K562 (cell line): ENCODE results near the gene SLC30A9. TPM values are rescaled to one million over a fixed set of nuclear protein-coding genes. Genes with fewer than 3 reads are reported as not detected.

Source experiments
- ATAC-seq: fragments of 200-7000 bp; cut with Tn5 transposase; 3 replicates; pipeline ENCODE4 v1.9.1; 2020; ENCODE audit warnings: moderate library complexity
- BruUV-seq: library from RNA; stranded (reverse); fragments of 400-500 nt; replicated peaks from 2 replicates; lab custom pipeline; 2021; lab: Mats Ljungman, UMichigan
- CTCF ChIA-PET: fragments of 300-600 bp; formaldehyde crosslinking; extraction: SDS; loops from one replicate; lab custom pipeline; 2021; ENCODE audit warnings: low intra/inter-chr PET ratio; lab: Yijun Ruan, JAX
- POLR2A ChIA-PET: fragments of 300-600, 350-650 bp; sonication (Branson Sonifier 250); formaldehyde crosslinking; extraction: SDS; loops from one replicate; lab custom pipeline; 2021; ENCODE audit warnings: antibody characterized with exemption, inconsistent platforms; lab: Yijun Ruan, JAX
- DNase-seq, 4 experiments: peaks; one replicate each; pipeline versions ENCODE4 v3.0.0 to v3.0.0-alpha.2; 2011 to 2018; ENCODE audit warnings: low spot score in 3 of 4, mixed read lengths in 3 of 4; ENCODE audit errors: extremely low read depth in 1 of 4
- FAIRE-seq: peaks from 2 replicates; lab custom pipeline; 2011; peaks lifted over from hg19 to GRCh38; lab: Jason Lieb, UNC
- H2AFZ ChIP-seq: 2 replicates; pipeline ENCODE4 v1.6.0; 2011; ENCODE audit warnings: low read depth, low read length, control low read depth, inconsistent platforms
- H3K27ac ChIP-seq: fragments of 200-600 bp; 3 replicates; pipeline ENCODE4 v1.8.0; 2011; ENCODE audit warnings: low read depth, mild to moderate bottlenecking, control low read depth, inconsistent platforms, low read length, moderate library complexity, mixed read lengths; ENCODE audit errors: extremely low read depth
- H3K27me3 ChIP-seq, 2 experiments: fragments of 300-600 bp in 1 of 2; 2 replicates in 1 of 2; 3 replicates in 1 of 2; pipeline versions ENCODE4 v1.6.0 to v1.8.0; 2011; ENCODE audit warnings: inconsistent platforms in 2 of 2, low read length in 2 of 2, mild to moderate bottlenecking in 1 of 2, mixed read lengths in 1 of 2, moderate library complexity in 1 of 2; ENCODE audit not compliant: control insufficient read depth in 2 of 2, insufficient read depth in 2 of 2
- H3K36me3 ChIP-seq: fragments of 300-600 bp; 3 replicates; pipeline ENCODE4 v1.8.0; 2011; ENCODE audit warnings: mild to moderate bottlenecking, low read length, inconsistent platforms; ENCODE audit not compliant: control insufficient read depth, insufficient read depth
- H3K4me1 ChIP-seq, 2 experiments: fragments of 200-600 bp in 1 of 2; replicated peaks in 1 of 2; 2 replicates in 1 of 2; 3 replicates in 1 of 2; pipeline versions ENCODE4 v1.5.1 to v1.8.0; 2011; ENCODE audit warnings: inconsistent platforms in 2 of 2, low read length in 2 of 2, mild to moderate bottlenecking in 1 of 2, mixed read lengths in 1 of 2, moderate library complexity in 1 of 2; ENCODE audit not compliant: control insufficient read depth in 2 of 2, insufficient read depth in 2 of 2
- H3K4me2 ChIP-seq: 2 replicates; pipeline ENCODE4 v1.6.1; 2011; ENCODE audit warnings: low read length, control low read depth, inconsistent platforms, mixed read lengths; ENCODE audit not compliant: insufficient read depth
- H3K4me3 ChIP-seq: fragments of 200-600 bp; sonication (generic), shearing (Covaris generic); 2 replicates; pipeline ENCODE4 v1.5.1; 2016; ENCODE audit warnings: control low read depth, inconsistent platforms
- H3K79me2 ChIP-seq: fragments of 200-600 bp; 3 replicates; pipeline ENCODE4 v1.8.0; 2011; ENCODE audit warnings: low read length, inconsistent platforms; ENCODE audit not compliant: control insufficient read depth, insufficient read depth
- H3K9ac ChIP-seq, 2 experiments: 2 replicates each; pipeline versions ENCODE4 v1.6.0 to v1.6.1; 2011; ENCODE audit warnings: low read depth in 2 of 2, low read length in 2 of 2, control low read depth in 1 of 2, inconsistent platforms in 1 of 2, mild to moderate bottlenecking in 1 of 2, mixed read lengths in 1 of 2; ENCODE audit not compliant: insufficient read depth in 1 of 2
- H3K9me1 ChIP-seq: one replicate; pipeline ENCODE4 v1.6.0; 2011; ENCODE audit warnings: inconsistent platforms, mild to moderate bottlenecking, low read length, moderate library complexity; ENCODE audit not compliant: control insufficient read depth, insufficient read depth
- H3K9me3 ChIP-seq: replicated peaks from 2 replicates; pipeline ENCODE4 v1.5.1; 2011; ENCODE audit warnings: low read depth, low read length, inconsistent platforms; ENCODE audit not compliant: control insufficient read depth, insufficient read depth
- H4K20me1 ChIP-seq: replicated peaks from 2 replicates; pipeline ENCODE4 v1.6.1; 2011; ENCODE audit warnings: low read length, inconsistent platforms, mixed read lengths; ENCODE audit not compliant: control insufficient read depth, insufficient read depth
- ATF7 ChIP-seq: fragments of 450-650 bp; IDR thresholded peaks from 2 replicates; pipeline ENCODE4 v1.7.1; 2014; ENCODE audit warnings: mild to moderate bottlenecking, moderate library complexity
- CC2D1A ChIP-seq: fragments of 450-650 bp; IDR thresholded peaks from 2 replicates; pipeline ENCODE4 v1.6.1; 2017; ENCODE audit warnings: mild to moderate bottlenecking
- DPF2 ChIP-seq: fragments of 450-650 bp; IDR thresholded peaks from 2 replicates; pipeline ENCODE4 v1.6.1; 2016
- HDAC1 ChIP-seq, 2 experiments: fragments of 450-650 bp; IDR thresholded peaks; 2 replicates each; pipeline ENCODE4 v1.6.1; 2016 to 2017; ENCODE audit warnings: inconsistent platforms in 1 of 2, mild to moderate bottlenecking in 1 of 2, moderate library complexity in 1 of 2
- HSF4 ChIP-seq: fragments of 250-450 bp; sonication (Bioruptor Pico); IDR thresholded peaks from 2 replicates; pipeline ENCODE4 v2.1.2; 2022; ENCODE audit warnings: mild to moderate bottlenecking, moderate library complexity, borderline replicate concordance
- NR2F6 ChIP-seq: fragments of 450-650 bp; formaldehyde crosslinking; IDR thresholded peaks from 2 replicates; pipeline ENCODE4 v1.4.0; 2020; ENCODE audit warnings: mild to moderate bottlenecking
- RBM34 ChIP-seq: fragments of 200-400 bp; formaldehyde crosslinking; IDR thresholded peaks from 2 replicates; pipeline ENCODE4 v1.6.1; 2018; ENCODE audit warnings: low read length, borderline replicate concordance; ENCODE audit not compliant: insufficient read depth
- SRSF1 ChIP-seq: fragments of 200-400 bp; formaldehyde crosslinking; IDR thresholded peaks from 2 replicates; pipeline ENCODE4 v1.6.1; 2017; ENCODE audit warnings: mild to moderate bottlenecking, low read depth, low read length, moderate library complexity
- SRSF3 ChIP-seq: fragments of 200-400 bp; formaldehyde crosslinking; IDR thresholded peaks from 2 replicates; pipeline ENCODE4 v1.6.1; 2016; ENCODE audit warnings: mild to moderate bottlenecking, low read length, moderate library complexity; ENCODE audit not compliant: insufficient read depth
- TGIF2 ChIP-seq: sonication (generic); formaldehyde crosslinking; IDR thresholded peaks from 2 replicates; pipeline ENCODE4 v1.8.1; 2022; ENCODE audit warnings: mild to moderate bottlenecking, missing genetic modification reagents, moderate library complexity
- THAP12 ChIP-seq: fragments of 250-450 bp; sonication (Bioruptor Pico); IDR thresholded peaks from 2 replicates; pipeline ENCODE4 v1.9.0; 2021; ENCODE audit warnings: mild to moderate bottlenecking, inconsistent platforms
- YY1 ChIP-seq, 3 experiments: IDR thresholded peaks; 2 replicates each; pipeline ENCODE4 v1.6.1; 2011; ENCODE audit warnings: low read length in 2 of 3, mild to moderate bottlenecking in 2 of 3, moderate library complexity in 2 of 3, borderline replicate concordance in 1 of 3, control low read depth in 1 of 3, low read depth in 1 of 3; ENCODE audit not compliant: insufficient read depth in 3 of 3, insufficient replicate concordance in 2 of 3, control insufficient read depth in 1 of 3, insufficient read length in 1 of 3; ENCODE audit errors: extremely low read depth in 1 of 3
- ZNF134 ChIP-seq: fragments of 250-450 bp; sonication (Bioruptor Pico); conservative IDR thresholded peaks from 2 replicates; pipeline ENCODE4 v1.4.0; 2020
- ZNF140 ChIP-seq: fragments of 250-450 bp; sonication (Bioruptor Pico); IDR thresholded peaks from 2 replicates; pipeline ENCODE4 v1.8.0; 2021; ENCODE audit warnings: moderate library complexity, mild to moderate bottlenecking, inconsistent platforms
- ZNF696 ChIP-seq: fragments of 250-450 bp; sonication (Bioruptor Pico); conservative IDR thresholded peaks from 2 replicates; pipeline ENCODE4 v1.4.0; 2020; ENCODE audit warnings: mild to moderate bottlenecking, moderate library complexity
- WGBS: fragments of 100-300 bp; shearing (Covaris generic); methylation state at CpG from one replicate; pipeline ENCODE4 v1.1.6; 2016; ENCODE audit warnings: low coverage, mixed read lengths; ENCODE audit not compliant: insufficient coverage; ENCODE audit errors: missing lambda C conversion rate; 5-methylcytosine and 5-hydroxymethylcytosine counted together
- in situ Hi-C: fragments of 300-500 bp; cut with MboI; formaldehyde crosslinking; loops from 4 replicates; pipeline ENCODE4 v1.15.0; 2018; ENCODE audit warnings: inconsistent platforms, mixed read lengths
- intact Hi-C: fragments of 100-400 bp; cut with micrococcal nuclease; formaldehyde crosslinking; loops from 2 replicates; pipeline ENCODE4 v1.14.2; 2022
- polyA plus RNA-seq, 8 experiments: library from polyadenylated mRNA; depleted of rRNA in 4 of 8; stranded (reverse) in 5 of 8; unstranded in 3 of 8; fragments of >200 nt; fragmentation: Nextera tagmentation in 2 of 8; fragmentation: Illumina TruSeq in 1 of 8; extraction: Ambion mirVana in 2 of 8; extraction: Trizol in 1 of 8; gene quantifications; 2 replicates each; pipeline versions ENCODE4 v1.2.1 to v1.2.3, GENCODE V29; 2011 to 2014; ENCODE audit warnings: inconsistent platforms in 1 of 8, missing spikeins in 1 of 8
- total RNA-seq, 7 experiments: library from RNA; depleted of rRNA in 6 of 7; stranded (reverse); fragments of >200 nt in 6 of 7; fragmentation: Illumina TruSeq in 2 of 7; extraction: Trizol in 2 of 7; gene quantifications; 2 replicates each; pipeline versions ENCODE4 v1.2.1 to v1.2.3, GENCODE V29; 2011 to 2021; ENCODE audit warnings: low replicate concordance in 1 of 7
- TF ChIP-seq, protein P1 (sequence below): IDR thresholded peaks from 3 replicates; pipeline ENCODE4 v1.6.1; 2011; ENCODE audit warnings: borderline replicate concordance, mild to moderate bottlenecking; ENCODE audit not compliant: insufficient read length, insufficient read depth
- TF ChIP-seq, protein P2 (sequence below): conservative IDR thresholded peaks from 2 replicates; pipeline ENCODE4 v1.6.1; 2011; ENCODE audit warnings: low read depth, mild to moderate bottlenecking, low read length; ENCODE audit not compliant: control insufficient read depth
- TF ChIP-seq, protein P3 (sequence below): fragments of 450-650 bp; formaldehyde crosslinking; IDR thresholded peaks from 2 replicates; pipeline ENCODE4 v1.4.0; 2022; ENCODE audit warnings: mild to moderate bottlenecking, moderate library complexity

SLC30A9 gene
- total and polyA plus RNA-seq, 9 of the 15 experiments (the other 6 are each of a cell fraction or from before 2014, with no cell fraction given) = 14.7 to 73.5 (median 51.6) TPM

GRCh38 chr4:42104521-42104920 lies 114.2 kb downstream of the SLC30A9 start:
- H2AFZ ChIP-seq = no peak overlapping the region
- no peaks in the 10 kb centered on the region for H3K36me3 ChIP-seq
- POLR2A ChIA-PET = interaction anchor here (0.5 kb wide), 1 partner anchor 125 kb away, joined by 7 read pairs; no protein-coding TSS in a partner anchor
- intact Hi-C loops (no loop called here), in situ Hi-C loops (no loop called here)
- no peak for FAIRE-seq
- no peak for DNase-seq
- CTCF ChIA-PET = no interaction called here
- peaks cover 0 to 5% of the 10 kb centered on the region in 2 experiments; a peak in 1 of 5 replicates for H3K27me3 ChIP-seq
- no peaks in the 10 kb centered on the region for H3K9me1 ChIP-seq
- no peaks in the 10 kb centered on the region for H3K79me2 ChIP-seq
- H3K27ac ChIP-seq = no peak overlapping the region
- TF ChIP-seq, protein P1, sequence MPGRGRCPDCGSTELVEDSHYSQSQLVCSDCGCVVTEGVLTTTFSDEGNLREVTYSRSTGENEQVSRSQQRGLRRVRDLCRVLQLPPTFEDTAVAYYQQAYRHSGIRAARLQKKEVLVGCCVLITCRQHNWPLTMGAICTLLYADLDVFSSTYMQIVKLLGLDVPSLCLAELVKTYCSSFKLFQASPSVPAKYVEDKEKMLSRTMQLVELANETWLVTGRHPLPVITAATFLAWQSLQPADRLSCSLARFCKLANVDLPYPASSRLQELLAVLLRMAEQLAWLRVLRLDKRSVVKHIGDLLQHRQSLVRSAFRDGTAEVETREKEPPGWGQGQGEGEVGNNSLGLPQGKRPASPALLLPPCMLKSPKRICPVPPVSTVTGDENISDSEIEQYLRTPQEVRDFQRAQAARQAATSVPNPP = no peak
- TF ChIP-seq YY1 (IDR thresholded peaks at IDR 0.05; ENCODE audit: borderline replicate concordance in 1 of 3, control insufficient read depth in 1 of 3, extremely low read depth in 1 of 3, insufficient read depth in 3 of 3, insufficient read length in 1 of 3, insufficient replicate concordance in 2 of 3, low read depth in 1 of 3, low read length in 2 of 3) (no peak), HSF4 (no peak), TGIF2 (CRISPR knock-in tag) (no peak), CC2D1A (no peak), THAP12 (CRISPR knock-in tag) (no peak), RBM34 (no peak), DPF2 (no peak), NR2F6 (CRISPR knock-in tag) (no peak), ZNF134 (CRISPR knock-in tag) (no peak), ZNF140 (CRISPR knock-in tag) (no peak), SRSF3 (no peak), SRSF1 (no peak), ZNF696 (CRISPR knock-in tag) (no peak), ATF7 (no peak), HDAC1 (IDR thresholded peaks at IDR 0.05) (no peak)
- TF ChIP-seq, protein P2, sequence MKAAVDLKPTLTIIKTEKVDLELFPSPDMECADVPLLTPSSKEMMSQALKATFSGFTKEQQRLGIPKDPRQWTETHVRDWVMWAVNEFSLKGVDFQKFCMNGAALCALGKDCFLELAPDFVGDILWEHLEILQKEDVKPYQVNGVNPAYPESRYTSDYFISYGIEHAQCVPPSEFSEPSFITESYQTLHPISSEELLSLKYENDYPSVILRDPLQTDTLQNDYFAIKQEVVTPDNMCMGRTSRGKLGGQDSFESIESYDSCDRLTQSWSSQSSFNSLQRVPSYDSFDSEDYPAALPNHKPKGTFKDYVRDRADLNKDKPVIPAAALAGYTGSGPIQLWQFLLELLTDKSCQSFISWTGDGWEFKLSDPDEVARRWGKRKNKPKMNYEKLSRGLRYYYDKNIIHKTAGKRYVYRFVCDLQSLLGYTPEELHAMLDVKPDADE = no peak
- TF ChIP-seq, protein P3, sequence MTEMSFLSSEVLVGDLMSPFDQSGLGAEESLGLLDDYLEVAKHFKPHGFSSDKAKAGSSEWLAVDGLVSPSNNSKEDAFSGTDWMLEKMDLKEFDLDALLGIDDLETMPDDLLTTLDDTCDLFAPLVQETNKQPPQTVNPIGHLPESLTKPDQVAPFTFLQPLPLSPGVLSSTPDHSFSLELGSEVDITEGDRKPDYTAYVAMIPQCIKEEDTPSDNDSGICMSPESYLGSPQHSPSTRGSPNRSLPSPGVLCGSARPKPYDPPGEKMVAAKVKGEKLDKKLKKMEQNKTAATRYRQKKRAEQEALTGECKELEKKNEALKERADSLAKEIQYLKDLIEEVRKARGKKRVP (CRISPR knock-in tag) = no peak
- 0% methylated on average over 2 of the region's 2 CpGs for WGBS
- no peaks in the 10 kb centered on the region for H3K4me1 ChIP-seq
- H3K9ac ChIP-seq = no peak overlapping the region
- no peak for ATAC-seq
- H3K4me3 ChIP-seq = no peak overlapping the region
- no peaks in the 10 kb centered on the region for H4K20me1 ChIP-seq
- no peak overlapping the region for H3K4me2 ChIP-seq
- H3K9me3 ChIP-seq = no peaks in the 10 kb centered on the region
- no TSS peak for BruUV-seq
